Fibroblast of lung (primary cell): ENCODE measurements around the gene PROM2. TPM values are rescaled to one million over a fixed set of nuclear protein-coding genes. Genes with fewer than 3 reads are reported as not detected.

Experiments
- DNase-seq, 2 donors: peaks; one replicate each; pipeline versions ENCODE4 v3.0.0 to v3.0.0-alpha.2; 2010; ENCODE audit warnings: low read depth in 2 of 2
- H2AFZ ChIP-seq: 2 replicates; pipeline ENCODE4 v1.5.1; 2012; ENCODE audit warnings: low read length, control low read depth, inconsistent platforms
- H3K27ac ChIP-seq: 2 replicates; pipeline ENCODE4 v1.5.1; 2011; ENCODE audit warnings: low read length, control low read depth; ENCODE audit not compliant: insufficient read depth
- H3K27me3 ChIP-seq: 2 replicates; pipeline ENCODE4 v1.5.1; 2011; ENCODE audit warnings: mild to moderate bottlenecking, low read length; ENCODE audit not compliant: control insufficient read depth, insufficient read depth
- H3K36me3 ChIP-seq: 2 replicates; pipeline ENCODE4 v1.5.1; 2011; ENCODE audit warnings: low read length; ENCODE audit not compliant: control insufficient read depth, insufficient read depth
- H3K4me1 ChIP-seq: 2 replicates; pipeline ENCODE4 v1.5.1; 2011; ENCODE audit warnings: low read length; ENCODE audit not compliant: control insufficient read depth, insufficient read depth; ENCODE audit errors: extremely low read depth
- H3K4me2 ChIP-seq: 2 replicates; pipeline ENCODE4 v1.5.1; 2011; ENCODE audit warnings: low read length, control low read depth; ENCODE audit not compliant: insufficient read depth; ENCODE audit errors: extremely low read depth
- H3K4me3 ChIP-seq, 4 experiments: fragments of 200-600 bp in 1 of 4; sonication (generic) in 1 of 4; replicated peaks in 1 of 4; 2 replicates each; pipeline ENCODE4 v1.5.1; 2011 to 2016; ENCODE audit warnings: low read length in 4 of 4, low read depth in 3 of 4, mild to moderate bottlenecking in 3 of 4, control low read depth in 2 of 4, inconsistent platforms in 1 of 4, mixed read lengths in 1 of 4; ENCODE audit not compliant: insufficient read depth in 1 of 4; ENCODE audit errors: control extremely low read depth in 1 of 4
- H3K79me2 ChIP-seq: 2 replicates; pipeline ENCODE4 v1.5.1; 2012; ENCODE audit warnings: mild to moderate bottlenecking, low read length, inconsistent platforms; ENCODE audit not compliant: control insufficient read depth, insufficient read depth
- H3K9ac ChIP-seq: 2 replicates; pipeline ENCODE4 v1.5.1; 2011; ENCODE audit warnings: mild to moderate bottlenecking, low read length, control low read depth; ENCODE audit not compliant: insufficient read depth
- H3K9me3 ChIP-seq: 2 replicates; pipeline ENCODE4 v1.5.1; 2012; ENCODE audit warnings: low read depth, low read length; ENCODE audit not compliant: control insufficient read depth, insufficient read depth
- H4K20me1 ChIP-seq: 2 replicates; pipeline ENCODE4 v1.5.1; 2011; ENCODE audit warnings: low read length; ENCODE audit not compliant: control insufficient read depth, insufficient read depth; ENCODE audit errors: extremely low read depth
- EZH2 ChIP-seq: IDR thresholded peaks from 2 replicates; pipeline ENCODE4 v1.5.1; 2012; ENCODE audit warnings: low read length, control low read depth, mild to moderate bottlenecking; ENCODE audit errors: missing control alignments
- polyA plus RNA-seq, 2 donors: library from polyadenylated mRNA; depleted of rRNA in 1 of 2; stranded (reverse) in 1 of 2; unstranded in 1 of 2; fragments of >200 nt; gene quantifications; 2 replicates each; pipeline ENCODE4 v1.2.1, GENCODE V29; 2011 to 2012; ENCODE audit warnings: missing spikeins in 1 of 2
- total RNA-seq: library from RNA; depleted of rRNA; stranded (reverse); fragments of >200 nt; gene quantifications from 2 replicates; pipeline ENCODE4 v1.2.1, GENCODE V29; 2014
- TF ChIP-seq, protein P1 (sequence below), 2 donors: IDR thresholded peaks in 1 of 2; conservative IDR thresholded peaks in 1 of 2; 1 replicate in 1 of 2; 2 replicates in 1 of 2; pipeline ENCODE4 v1.5.1; 2011 to 2012; ENCODE audit warnings: low read length in 2 of 2, control low read depth in 1 of 2, inconsistent platforms in 1 of 2, low read depth in 1 of 2, mild to moderate bottlenecking in 1 of 2

The PROM2 gene
- total and polyA plus RNA-seq, 2 donors (not counting 1 experiment from before 2014, with no cell fraction given), result 0.05 to 0.33 TPM

DNA sequence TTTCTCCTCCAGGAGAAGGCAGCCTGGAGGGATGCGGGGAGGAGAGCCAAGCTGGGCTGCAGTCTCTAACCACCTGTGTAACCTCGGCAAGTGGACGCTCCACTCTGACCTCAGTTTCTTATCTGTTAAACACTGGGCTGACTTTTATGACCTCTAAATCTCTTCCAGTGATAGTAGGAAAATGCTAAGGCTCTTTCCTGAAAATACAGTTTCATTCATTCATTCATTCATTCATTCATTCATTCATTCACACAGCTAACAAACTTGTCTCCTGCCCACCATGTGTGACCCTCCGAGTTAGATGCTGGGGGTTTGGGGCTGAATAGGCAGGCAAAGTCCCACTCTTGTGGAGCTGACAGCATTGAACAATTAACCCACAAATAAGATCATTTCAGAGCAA is 9.3 kb downstream of the PROM2 start:
- Histone ChIP-seq H2AFZ (no peak overlapping the region), H3K79me2 (no peaks in the 10 kb centered on the region), H4K20me1 (no peaks in the 10 kb centered on the region), H3K9me3 (no peaks in the 10 kb centered on the region), H3K27me3 (no peaks in the 10 kb centered on the region), H3K9ac (no peak overlapping the region), H3K4me1 (no peaks in the 10 kb centered on the region), H3K36me3 (no peaks in the 10 kb centered on the region), H3K27ac (no peak overlapping the region), H3K4me3 (no peak overlapping the region), H3K4me2 (no peak overlapping the region)
- no peak for TF ChIP-seq EZH2
- TF ChIP-seq, protein P1, sequence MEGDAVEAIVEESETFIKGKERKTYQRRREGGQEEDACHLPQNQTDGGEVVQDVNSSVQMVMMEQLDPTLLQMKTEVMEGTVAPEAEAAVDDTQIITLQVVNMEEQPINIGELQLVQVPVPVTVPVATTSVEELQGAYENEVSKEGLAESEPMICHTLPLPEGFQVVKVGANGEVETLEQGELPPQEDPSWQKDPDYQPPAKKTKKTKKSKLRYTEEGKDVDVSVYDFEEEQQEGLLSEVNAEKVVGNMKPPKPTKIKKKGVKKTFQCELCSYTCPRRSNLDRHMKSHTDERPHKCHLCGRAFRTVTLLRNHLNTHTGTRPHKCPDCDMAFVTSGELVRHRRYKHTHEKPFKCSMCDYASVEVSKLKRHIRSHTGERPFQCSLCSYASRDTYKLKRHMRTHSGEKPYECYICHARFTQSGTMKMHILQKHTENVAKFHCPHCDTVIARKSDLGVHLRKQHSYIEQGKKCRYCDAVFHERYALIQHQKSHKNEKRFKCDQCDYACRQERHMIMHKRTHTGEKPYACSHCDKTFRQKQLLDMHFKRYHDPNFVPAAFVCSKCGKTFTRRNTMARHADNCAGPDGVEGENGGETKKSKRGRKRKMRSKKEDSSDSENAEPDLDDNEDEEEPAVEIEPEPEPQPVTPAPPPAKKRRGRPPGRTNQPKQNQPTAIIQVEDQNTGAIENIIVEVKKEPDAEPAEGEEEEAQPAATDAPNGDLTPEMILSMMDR (conservative IDR thresholded peaks at IDR 0.05 in 1 of 2, IDR thresholded peaks at IDR 0.05 in 1 of 2; ENCODE audit: low read depth in 1 of 2, low read length in 2 of 2), result no peak
- DNase-seq, result no peak

DNA sequence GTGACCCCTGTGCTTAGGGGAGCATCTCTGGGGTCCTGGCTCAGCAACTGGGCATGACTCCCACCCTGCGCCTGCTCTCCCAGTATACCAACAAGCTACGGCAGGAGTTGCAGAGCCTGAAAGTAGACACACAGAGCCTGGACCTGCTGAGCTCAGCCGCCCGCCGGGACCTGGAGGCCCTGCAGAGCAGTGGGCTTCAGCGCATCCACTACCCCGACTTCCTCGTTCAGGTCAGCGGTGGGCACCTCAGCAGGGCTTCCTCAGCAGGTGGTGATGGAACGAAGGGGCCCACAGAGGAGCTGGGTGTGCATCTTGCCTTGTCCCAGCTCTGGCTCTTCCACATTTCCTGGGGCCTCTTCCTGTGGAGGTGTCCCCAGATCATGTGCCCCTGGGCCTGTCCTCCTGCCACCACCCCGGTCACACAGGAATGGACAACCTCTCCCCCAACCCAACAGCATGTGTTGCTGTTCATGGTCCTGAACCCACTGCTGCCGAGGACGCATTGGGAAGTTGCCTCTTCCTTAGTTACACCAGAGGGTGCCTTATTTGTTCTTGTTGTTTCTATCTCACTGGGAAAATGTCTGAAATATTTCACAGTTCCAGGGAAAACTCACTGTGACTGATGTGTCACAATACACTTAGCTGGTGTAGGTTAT is 10.8 kb downstream of the PROM2 start:
- H3K27ac ChIP-seq, result no peak overlapping the region
- no peaks in the 10 kb centered on the region for H4K20me1 ChIP-seq
- no peaks in the 10 kb centered on the region for H3K9me3 ChIP-seq

DNA sequence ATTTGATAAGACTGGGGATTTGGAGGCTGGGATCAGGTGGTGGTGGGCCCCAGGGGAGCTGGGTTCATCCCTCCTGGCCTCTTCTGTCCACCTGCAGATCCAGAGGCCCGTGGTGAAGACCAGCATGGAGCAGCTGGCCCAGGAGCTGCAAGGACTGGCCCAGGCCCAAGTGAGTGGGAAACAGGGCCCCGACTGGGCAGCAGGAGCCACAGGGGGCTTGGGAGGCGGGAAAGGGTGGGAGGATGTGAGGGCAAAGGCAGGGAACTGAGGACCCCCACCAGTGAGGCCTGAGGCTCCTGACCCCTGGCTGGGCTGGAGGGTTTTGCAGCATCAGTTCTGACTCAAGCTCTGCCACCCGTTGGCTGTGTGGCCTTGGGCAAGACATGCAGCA is 11.3 kb downstream of the PROM2 start:
- no peaks in the 10 kb centered on the region for H3K27me3 ChIP-seq

More for the DNA sequence above, 10.8 kb downstream of the PROM2 start:
- Histone ChIP-seq H3K36me3 (no peaks in the 10 kb centered on the region), H3K4me1 (no peaks in the 10 kb centered on the region), H3K4me3 (no peak overlapping the region), H3K4me2 (no peak overlapping the region), H2AFZ (no peak overlapping the region), H3K9ac (no peak overlapping the region), H3K27me3 (no peaks in the 10 kb centered on the region), H3K79me2 (no peaks in the 10 kb centered on the region)
- no peak for TF ChIP-seq EZH2
- TF ChIP-seq, protein P1 (conservative IDR thresholded peaks at IDR 0.05 in 1 of 2, IDR thresholded peaks at IDR 0.05 in 1 of 2; ENCODE audit: low read depth in 1 of 2, low read length in 2 of 2), result no peak
- no peak for DNase-seq

More for the DNA sequence above, 11.3 kb downstream of the PROM2 start:
- no peaks in the 10 kb centered on the region for H3K36me3 ChIP-seq
- no peak overlapping the region for H3K9ac ChIP-seq
- no peak overlapping the region for H3K4me2 ChIP-seq
- H3K9me3 ChIP-seq, result no peaks in the 10 kb centered on the region
- no peaks in the 10 kb centered on the region for H3K79me2 ChIP-seq
- H3K4me1 ChIP-seq, result no peaks in the 10 kb centered on the region
- no peak overlapping the region for H3K4me3 ChIP-seq
- TF ChIP-seq, protein P1 (conservative IDR thresholded peaks at IDR 0.05 in 1 of 2, IDR thresholded peaks at IDR 0.05 in 1 of 2; ENCODE audit: low read depth in 1 of 2, low read length in 2 of 2), result no peak
- TF ChIP-seq EZH2, result no peak
- H3K27ac ChIP-seq, result no peak overlapping the region
- H2AFZ ChIP-seq, result no peak overlapping the region
- H4K20me1 ChIP-seq, result no peaks in the 10 kb centered on the region
- DNase-seq, result no peak
